PC-9 (cell line): ENCODE measurements around the gene SIAH2. TPM values are rescaled to one million over a fixed set of nuclear protein-coding genes. Genes with fewer than 3 reads are reported as not detected.

Source experiments
- BruUV-seq: library from RNA; stranded (reverse); fragments of 400-500 nt; replicated peaks from 2 replicates; lab custom pipeline; 2021; lab: Mats Ljungman, UMichigan
- CTCF ChIA-PET: fragments of 300-600 bp; sonication (Branson Sonifier 250); formaldehyde crosslinking; loops from one replicate; lab custom pipeline; 2022; ENCODE audit warnings: antibody characterized with exemption; lab: Charles Lee
- POLR2A ChIA-PET: fragments of 300-600 bp; sonication (Branson Sonifier 250); formaldehyde crosslinking; loops from one replicate; lab custom pipeline; 2022; ENCODE audit warnings: antibody characterized with exemption; ENCODE audit not compliant: unreplicated experiment; lab: Charles Lee
- DNase-seq, 2 experiments: peaks; one replicate each; pipeline versions ENCODE4 v3.0.0 to v3.0.0-alpha.2; 2015 to 2022; ENCODE audit warnings: mixed read lengths in 1 of 2
- H2AFZ ChIP-seq: fragments of 200-600 bp; sonication (generic); 2 replicates; pipeline ENCODE4 v1.8.1; 2017; ENCODE audit warnings: antibody characterized with exemption
- H3F3A ChIP-seq: fragments of 200-600 bp; sonication (generic); 2 replicates; pipeline ENCODE4 v1.8.1; 2017; ENCODE audit warnings: antibody characterized with exemption, mild to moderate bottlenecking, low read depth; ENCODE audit not compliant: insufficient read depth
- H3K27ac ChIP-seq: fragments of 200-600 bp; sonication (generic); 2 replicates; pipeline ENCODE4 v1.6.1; 2016; ENCODE audit warnings: mixed run types
- H3K27me3 ChIP-seq: fragments of 200-600 bp; sonication (generic); 2 replicates; pipeline ENCODE4 v1.6.1; 2016; ENCODE audit warnings: low read depth, mixed run types; ENCODE audit not compliant: insufficient read depth
- H3K36me3 ChIP-seq: fragments of 200-600 bp; sonication (generic); 2 replicates; pipeline ENCODE4 v1.6.1; 2016; ENCODE audit warnings: low read depth, mixed run types
- H3K4me1 ChIP-seq: fragments of 200-600 bp; sonication (generic); replicated peaks from 2 replicates; pipeline ENCODE4 v1.6.1; 2016; ENCODE audit warnings: mixed run types; ENCODE audit not compliant: insufficient read depth
- H3K4me2 ChIP-seq: fragments of 200-600 bp; sonication (generic); 2 replicates; pipeline ENCODE4 v1.6.1; 2017; ENCODE audit warnings: mixed run types
- H3K4me3 ChIP-seq: fragments of 200-600 bp; sonication (generic); 2 replicates; pipeline ENCODE4 v1.6.1; 2016; ENCODE audit warnings: mixed run types
- H3K79me2 ChIP-seq: fragments of 200-600 bp; sonication (generic); 2 replicates; pipeline ENCODE4 v1.6.1; 2017; ENCODE audit warnings: low read depth, mixed run types
- H3K9me2 ChIP-seq: fragments of 200-600 bp; sonication (generic); 2 replicates; pipeline ENCODE4 v1.8.1; 2017; ENCODE audit warnings: mild to moderate bottlenecking; ENCODE audit not compliant: insufficient read depth
- H3K9me3 ChIP-seq: fragments of 200-600 bp; sonication (generic); 2 replicates; pipeline ENCODE4 v1.8.1; 2016; ENCODE audit warnings: low read depth; ENCODE audit not compliant: insufficient read depth
- H4K20me1 ChIP-seq: fragments of 200-600 bp; sonication (generic); 2 replicates; pipeline ENCODE4 v1.8.1; 2017; ENCODE audit not compliant: insufficient read depth
- CTCF ChIP-seq: fragments of 200-600 bp; sonication (generic); conservative IDR thresholded peaks from 2 replicates; pipeline ENCODE4 v1.6.1; 2017; ENCODE audit warnings: mixed run types, antibody characterized with exemption, mild to moderate bottlenecking, moderate library complexity
- EZH2 ChIP-seq: fragments of 200-600 bp; sonication (generic); IDR thresholded peaks from 2 replicates; pipeline ENCODE4 v1.8.0; 2017; ENCODE audit warnings: antibody characterized with exemption, low read depth
- intact Hi-C: fragments of 100-400 bp; cut with micrococcal nuclease; formaldehyde crosslinking; loops from one replicate; pipeline ENCODE4 v1.10.0; 2022; ENCODE audit not compliant: unreplicated experiment
- total RNA-seq: library from RNA; stranded (reverse); gene quantifications from 2 replicates; pipeline ENCODE4 v1.2.3, GENCODE V29; 2021

Gene SIAH2
- total RNA-seq, 1 experiment from 2014 or later, result 20.3 TPM

- H3K27me3 ChIP-seq, result no peaks in the 10 kb centered on the region
- no peak overlapping the region for H3K4me3 ChIP-seq
- BruUV-seq, result no TSS peak
- no peaks in the 10 kb centered on the region for H3K9me3 ChIP-seq
- no peak overlapping the region for H3K27ac ChIP-seq
- ChIA-PET CTCF (no interaction called here), POLR2A (no interaction called here)
- no peaks in the 10 kb centered on the region for H4K20me1 ChIP-seq
- H3K4me1 ChIP-seq, result no peaks in the 10 kb centered on the region
- peak overlapping the region; percentile 7; the same call in 1 of the 2 replicates for H2AFZ ChIP-seq
- H3K79me2 ChIP-seq, result no peaks in the 10 kb centered on the region
- no peak overlapping the region for H3K4me2 ChIP-seq
- no peaks in the 10 kb centered on the region for H3K9me2 ChIP-seq
- DNase-seq, result no peak
- TF ChIP-seq CTCF, result no peak
- no peak for TF ChIP-seq EZH2
- H3K36me3 ChIP-seq, result no peaks in the 10 kb centered on the region
- intact Hi-C loops, result no loop called here
- no peaks in the 10 kb centered on the region for H3F3A ChIP-seq
Observed at GRCh38 chr3:150806185-150806835, 43.3 kb upstream of the SIAH2 start.

GRCh38 chr3:150805354-150805753, 42.4 kb upstream of the SIAH2 start:
- ChIA-PET CTCF (no interaction called here), POLR2A (no interaction called here)
- no peak overlapping the region for H3K27ac ChIP-seq
- H3K9me3 ChIP-seq, result no peaks in the 10 kb centered on the region
- H4K20me1 ChIP-seq, result no peaks in the 10 kb centered on the region
- no peak overlapping the region for H3K4me2 ChIP-seq
- TF ChIP-seq EZH2 (no peak), CTCF (no peak)
- no peaks in the 10 kb centered on the region for H3K36me3 ChIP-seq
- H3F3A ChIP-seq, result no peaks in the 10 kb centered on the region
- H3K4me1 ChIP-seq, result no peaks in the 10 kb centered on the region
- no peak overlapping the region for H3K4me3 ChIP-seq
- H2AFZ ChIP-seq, result no peak overlapping the region
- no peaks in the 10 kb centered on the region for H3K27me3 ChIP-seq
- H3K9me2 ChIP-seq, result no peaks in the 10 kb centered on the region
- no TSS peak for BruUV-seq
- H3K79me2 ChIP-seq, result no peaks in the 10 kb centered on the region
- DNase-seq, result no peak
- intact Hi-C loops, result no loop called here

GRCh38 chr3:150803440-150803985, 40.5 kb upstream of the SIAH2 start:
- Histone ChIP-seq H3K4me3 (no peak overlapping the region), H2AFZ (no peak overlapping the region), H3F3A (no peaks in the 10 kb centered on the region), H3K4me1 (no peaks in the 10 kb centered on the region), H3K27ac (no peak overlapping the region), H3K79me2 (no peaks in the 10 kb centered on the region), H4K20me1 (no peaks in the 10 kb centered on the region), H3K27me3 (no peaks in the 10 kb centered on the region), H3K4me2 (no peak overlapping the region), H3K36me3 (no peaks in the 10 kb centered on the region), H3K9me2 (no peaks in the 10 kb centered on the region), H3K9me3 (no peaks in the 10 kb centered on the region)
- ChIA-PET CTCF (no interaction called here), POLR2A (interaction anchor here (0.7 kb wide), 1 partner anchor 201 kb away, joined by 4 read pairs; the partner anchor contains the start of gene SELENOT)
- DNase-seq, result no peak
- no peak for TF ChIP-seq CTCF
- BruUV-seq, result no TSS peak
- intact Hi-C loops, result no loop called here
